Kidney epithelial cell (primary cell): ENCODE data around the gene MAP3K4. TPM values are rescaled to one million over a fixed set of nuclear protein-coding genes. Genes with fewer than 3 reads are reported as not detected.

Experiments
- DNase-seq: peaks from one replicate; pipeline ENCODE4 v3.0.0-alpha.2; 2010; ENCODE audit warnings: low read depth
- H3K27me3 ChIP-seq: 2 replicates; pipeline ENCODE4 v1.6.0; 2011; ENCODE audit warnings: low read length; ENCODE audit not compliant: control insufficient read depth, insufficient read depth
- H3K36me3 ChIP-seq: 2 replicates; pipeline ENCODE4 v1.5.1; 2011; ENCODE audit warnings: low read length; ENCODE audit not compliant: control insufficient read depth, insufficient read depth
- H3K4me3 ChIP-seq: 2 replicates; pipeline ENCODE4 v1.5.1; 2011; ENCODE audit warnings: low read depth, mild to moderate bottlenecking, control low read depth, low read length
- CTCF ChIP-seq: IDR thresholded peaks from 2 replicates; pipeline ENCODE4 v1.5.1; 2011; ENCODE audit warnings: mild to moderate bottlenecking, moderate library complexity, low read length, control low read depth, inconsistent platforms; ENCODE audit not compliant: insufficient read depth, poor library complexity, severe bottlenecking
- total RNA-seq: library from RNA; depleted of rRNA; stranded (reverse); fragments of >200 nt; gene quantifications from 2 replicates; pipeline ENCODE4 v1.2.3, GENCODE V29; 2015

The MAP3K4 gene
- total RNA-seq, 1 donor from 2014 or later: 22.5 TPM

- DNase-seq: no peak
- peaks cover 2% of the 10 kb centered on the region for H3K36me3 ChIP-seq
- no peak for TF ChIP-seq CTCF
- H3K27me3 ChIP-seq: no peaks in the 10 kb centered on the region
- no peak overlapping the region for H3K4me3 ChIP-seq
Measured at GRCh38 chr6:161103475-161103874, 111.9 kb downstream of the MAP3K4 start.

- no peak for DNase-seq
- H3K36me3 ChIP-seq: peaks cover 2% of the 10 kb centered on the region
- H3K4me3 ChIP-seq: no peak overlapping the region
- TF ChIP-seq CTCF: no peak
- no peaks in the 10 kb centered on the region for H3K27me3 ChIP-seq
Measured at GRCh38 chr6:161104966-161105365, 113.4 kb downstream of the MAP3K4 start.

GRCh38 chr6:161105408-161105807, 113.8 kb downstream of the MAP3K4 start:
- H3K27me3 ChIP-seq: no peaks in the 10 kb centered on the region
- no peak overlapping the region for H3K4me3 ChIP-seq
- peaks cover 2% of the 10 kb centered on the region for H3K36me3 ChIP-seq
- TF ChIP-seq CTCF: no peak
- DNase-seq: no peak

DNA sequence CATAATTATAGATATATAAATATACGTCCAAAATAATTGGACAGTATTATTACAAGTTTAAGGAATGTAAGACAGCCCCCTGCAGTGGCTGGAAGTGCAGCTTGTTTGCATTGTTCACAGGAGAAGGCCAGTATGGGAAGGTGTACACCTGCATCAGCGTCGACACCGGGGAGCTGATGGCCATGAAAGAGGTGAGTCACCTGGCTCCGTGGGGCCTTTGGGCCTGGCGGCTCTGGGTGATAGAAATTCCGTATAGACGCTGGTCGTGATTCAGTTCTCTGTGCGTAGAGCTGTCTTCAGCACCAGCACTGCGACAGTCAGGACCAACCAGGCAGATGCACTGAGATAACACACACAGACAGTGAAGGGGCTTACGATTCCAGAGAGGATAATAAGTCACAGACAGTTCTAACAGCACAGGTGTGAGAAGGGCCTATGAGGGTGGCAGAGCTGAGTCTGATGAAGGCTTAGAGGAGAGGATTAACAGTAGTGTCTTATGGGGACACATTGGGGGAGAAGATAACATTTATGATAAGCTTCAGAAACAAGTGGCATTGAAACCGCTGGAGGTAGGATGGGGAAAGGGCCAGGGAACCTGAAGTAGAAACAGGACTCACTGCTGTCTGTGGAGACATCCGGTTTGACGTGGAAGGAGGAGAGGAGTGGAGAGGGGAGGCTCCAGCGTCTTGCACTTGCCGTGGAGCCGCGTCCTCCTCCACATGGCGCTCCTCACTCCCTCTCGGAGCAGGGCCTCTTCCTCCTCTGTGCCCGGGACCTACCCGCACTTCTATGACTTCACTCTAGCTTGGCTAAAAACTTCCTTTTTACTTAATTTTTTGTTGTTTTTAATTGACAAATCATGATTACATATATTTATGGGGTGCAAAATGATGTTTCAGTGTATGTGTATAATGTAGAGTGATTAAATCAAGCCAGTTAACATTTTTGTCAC, 116.5 kb downstream of the MAP3K4 start:
- DNase-seq: no peak
- H3K36me3 ChIP-seq: peaks cover 3% of the 10 kb centered on the region
- no peaks in the 10 kb centered on the region for H3K27me3 ChIP-seq
- no peak overlapping the region for H3K4me3 ChIP-seq
- TF ChIP-seq CTCF: no peak

DNA sequence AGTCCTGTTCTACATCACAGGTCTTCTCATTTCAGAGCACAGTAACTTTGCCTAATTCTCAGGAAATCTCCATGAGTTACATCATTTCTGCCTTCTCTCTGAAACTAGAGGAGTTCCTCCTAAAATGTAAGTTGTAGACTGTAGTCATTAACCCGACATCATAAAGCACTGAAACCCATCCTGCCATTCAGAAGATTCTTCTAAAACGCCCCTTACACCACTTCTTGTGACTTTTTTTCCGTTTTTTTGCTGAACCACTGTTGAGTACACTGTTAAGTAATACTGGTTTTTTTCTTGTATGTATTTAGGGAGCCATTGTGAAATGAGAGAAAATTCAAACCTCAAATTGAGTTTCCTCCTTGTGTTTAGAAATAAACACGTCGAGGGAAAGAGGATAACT, 117.3 kb downstream of the MAP3K4 start:
- Histone ChIP-seq H3K4me3 (no peak overlapping the region), H3K27me3 (no peaks in the 10 kb centered on the region), H3K36me3 (peaks cover 3% of the 10 kb centered on the region)
- DNase-seq: no peak
- no peak for TF ChIP-seq CTCF

DNA sequence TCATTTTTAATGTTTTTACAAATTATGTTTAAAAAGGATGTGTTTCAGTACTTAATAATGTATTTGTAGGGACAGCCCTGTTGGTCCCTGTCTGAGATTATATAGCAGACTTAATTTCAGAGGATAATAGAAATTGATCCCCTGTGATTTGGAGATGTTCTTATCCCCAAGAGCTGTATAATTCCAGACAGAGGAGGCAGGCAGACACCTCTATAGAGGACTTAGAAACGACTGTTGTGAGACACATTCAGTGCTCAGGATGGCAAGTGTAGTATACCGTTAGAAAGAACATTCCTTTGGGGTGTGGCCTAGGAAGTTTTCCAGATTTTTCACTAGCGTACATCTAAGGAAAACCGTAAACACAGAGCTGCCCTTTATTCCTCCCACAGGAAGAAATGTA, 117.8 kb downstream of the MAP3K4 start:
- Histone ChIP-seq H3K27me3 (no peaks in the 10 kb centered on the region), H3K36me3 (peaks cover 3% of the 10 kb centered on the region), H3K4me3 (no peak overlapping the region)
- DNase-seq: no peak
- TF ChIP-seq CTCF: no peak
